GM23248 (cell line): ENCODE measurements around the gene LCP2. TPM values are rescaled to one million over a fixed set of nuclear protein-coding genes. Genes with fewer than 3 reads are reported as not detected.

Experiments used
- DNase-seq: peaks from one replicate; pipeline ENCODE4 v3.0.0-alpha.2; 2015
- H2AFZ ChIP-seq: fragments of 200-600 bp; sonication (generic); 2 replicates; pipeline ENCODE4 v1.6.1; 2016; ENCODE audit warnings: antibody characterized with exemption
- H3F3A ChIP-seq: fragments of 200-600 bp; sonication (generic); 2 replicates; pipeline ENCODE4 v1.6.1; 2016; ENCODE audit warnings: mild to moderate bottlenecking, antibody characterized with exemption, mixed run types; ENCODE audit not compliant: insufficient read depth
- H3K27ac ChIP-seq: fragments of 200-600 bp; sonication (generic); 2 replicates; pipeline ENCODE4 v1.5.1; 2016; ENCODE audit warnings: mild to moderate bottlenecking
- H3K27me3 ChIP-seq: fragments of 200-600 bp; sonication (generic); replicated peaks from 2 replicates; pipeline ENCODE4 v1.6.1; 2016; ENCODE audit warnings: mild to moderate bottlenecking; ENCODE audit not compliant: insufficient read depth
- H3K36me3 ChIP-seq: fragments of 200-600 bp; sonication (generic); 2 replicates; pipeline ENCODE4 v1.6.1; 2016; ENCODE audit warnings: low read depth, mild to moderate bottlenecking
- H3K4me1 ChIP-seq: fragments of 200-600 bp; sonication (generic); 2 replicates; pipeline ENCODE4 v1.6.1; 2016; ENCODE audit warnings: mild to moderate bottlenecking; ENCODE audit not compliant: insufficient read depth
- H3K4me2 ChIP-seq: fragments of 200-600 bp; sonication (generic); one replicate; pipeline ENCODE4 v1.6.1; 2016; ENCODE audit warnings: mild to moderate bottlenecking; ENCODE audit not compliant: unreplicated experiment
- H3K4me3 ChIP-seq: fragments of 200-600 bp; sonication (generic); 2 replicates; pipeline ENCODE4 v1.5.1; 2016; ENCODE audit warnings: mild to moderate bottlenecking
- H3K79me2 ChIP-seq: fragments of 200-600 bp; sonication (generic); 2 replicates; pipeline ENCODE4 v1.6.1; 2016; ENCODE audit warnings: mild to moderate bottlenecking; ENCODE audit not compliant: insufficient read depth
- H3K9ac ChIP-seq: fragments of 200-600 bp; sonication (generic); 2 replicates; pipeline ENCODE4 v1.6.1; 2016; ENCODE audit warnings: mild to moderate bottlenecking
- H3K9me2 ChIP-seq: fragments of 200-600 bp; sonication (generic); 2 replicates; pipeline ENCODE4 v1.6.1; 2016; ENCODE audit warnings: mixed run types, mild to moderate bottlenecking, moderate library complexity; ENCODE audit not compliant: insufficient read depth
- H3K9me3 ChIP-seq: fragments of 200-600 bp; sonication (generic); one replicate; pipeline ENCODE4 v1.6.1; 2017; ENCODE audit warnings: low read depth
- H4K20me1 ChIP-seq: fragments of 200-600 bp; sonication (generic); 2 replicates; pipeline ENCODE4 v1.6.0; 2016; ENCODE audit not compliant: insufficient read depth
- EZH2 ChIP-seq: fragments of 200-600 bp; sonication (generic); IDR thresholded peaks from 2 replicates; pipeline ENCODE4 v1.6.1; 2018; ENCODE audit warnings: antibody characterized with exemption, mild to moderate bottlenecking; ENCODE audit not compliant: insufficient read depth, poor library complexity, severe bottlenecking
- EZH2phosphoT487 ChIP-seq: fragments of 200-600 bp; sonication (generic); IDR thresholded peaks from 2 replicates; pipeline ENCODE4 v1.6.1; 2018; ENCODE audit warnings: antibody characterized with exemption, moderate library complexity, mild to moderate bottlenecking, low read depth; ENCODE audit not compliant: insufficient read depth
- WGBS, 2 experiments: methylation state at CpG; one replicate each; pipeline ENCODE4 v1.1.6; 2015 to 2017; ENCODE audit warnings: low lambda C conversion rate in 2 of 2, low coverage in 1 of 2; ENCODE audit errors: missing lambda C conversion rate in 2 of 2; 5-methylcytosine and 5-hydroxymethylcytosine counted together
- in situ Hi-C: fragments of 300-500 bp; cut with MboI; formaldehyde crosslinking; loops from 2 replicates; pipeline ENCODE4 v1.15.0; 2020
- polyA plus RNA-seq: library from polyadenylated mRNA; unstranded; fragments of >200 nt; fragmentation: Nextera tagmentation; extraction: Ambion mirVana; gene quantifications from 2 replicates; pipeline ENCODE4 v1.2.1, GENCODE V29; 2016
- total RNA-seq: library from RNA; depleted of rRNA; stranded (reverse); fragments of >200 nt; shearing (Covaris generic); gene quantifications from 2 replicates; pipeline ENCODE4 v1.2.3, GENCODE V29; 2014

Gene LCP2
- total and polyA plus RNA-seq, 2 experiments from 2014 or later, result not detected

DNA sequence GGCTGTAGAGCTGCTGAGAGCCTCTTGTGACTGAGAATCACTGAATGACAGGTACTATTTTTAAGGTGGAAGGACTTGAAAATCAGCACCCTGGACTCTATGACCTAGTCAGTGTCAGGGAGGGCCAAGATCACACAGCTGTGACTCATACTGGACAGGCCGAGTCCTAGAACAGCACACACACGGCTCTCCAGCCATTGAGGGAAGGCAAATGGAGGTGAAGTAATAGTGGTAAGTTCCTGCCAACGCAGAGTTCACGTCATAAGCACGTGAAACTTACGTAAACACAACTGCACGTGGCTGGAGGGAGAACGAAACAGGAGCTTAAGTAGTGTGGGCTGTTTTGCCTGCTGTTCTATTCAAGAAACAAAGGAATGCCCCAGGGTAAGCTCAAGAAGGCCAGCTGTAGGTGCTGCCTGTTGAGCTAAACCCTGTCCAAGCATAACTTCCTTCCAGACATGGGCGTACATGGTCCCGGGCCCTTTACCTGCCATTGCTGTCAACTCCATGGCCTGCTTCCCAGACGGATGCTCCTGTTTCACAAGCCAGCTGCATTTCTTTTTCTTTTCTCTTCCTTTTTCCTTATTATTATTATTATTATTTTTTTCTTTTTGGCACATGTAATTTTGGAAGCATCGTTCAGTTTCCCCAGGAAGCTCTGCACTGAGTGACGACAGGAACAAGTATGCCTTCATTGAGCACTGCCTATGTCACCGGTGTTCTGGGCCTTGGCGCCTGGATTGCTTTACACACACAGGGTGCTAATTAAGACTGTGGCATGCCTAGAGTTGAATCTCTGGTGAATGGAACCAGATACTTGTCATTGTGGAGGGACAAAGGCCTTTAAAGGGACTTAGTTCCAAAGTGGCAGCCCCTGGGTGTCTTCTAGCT lies 10.2 kb upstream of the LCP2 start:
- TF ChIP-seq EZH2phosphoT487 (no peak), EZH2 (no peak)
- H3K27me3 ChIP-seq, result peaks cover 11% of the 10 kb centered on the region; the same call in 1 of the 2 replicates
- H3K4me3 ChIP-seq, result no peak overlapping the region
- H3K36me3 ChIP-seq, result no peaks in the 10 kb centered on the region
- no peaks in the 10 kb centered on the region for H3K79me2 ChIP-seq
- no peaks in the 10 kb centered on the region for H3K9me2 ChIP-seq
- no peak overlapping the region for H3K9ac ChIP-seq
- no peaks in the 10 kb centered on the region for H4K20me1 ChIP-seq
- H2AFZ ChIP-seq, result no peak overlapping the region
- no peak overlapping the region for H3K27ac ChIP-seq
- H3K4me2 ChIP-seq, result no peak overlapping the region
- peaks cover 5% of the 10 kb centered on the region for H3K4me1 ChIP-seq
- H3F3A ChIP-seq, result 0 out of 2 replicates have a peak, but pooled peaks cover 4% of the 10 kb centered on the region
- in situ Hi-C loops, result no loop called here
- 61 to 64% methylated on average over 15 of the region's 15 CpGs for WGBS, 2 experiments
- H3K9me3 ChIP-seq, result no peaks in the 10 kb centered on the region
- peak; percentile 53 for DNase-seq

- Histone ChIP-seq H2AFZ (no peak overlapping the region), H3K9ac (no peak overlapping the region), H3K79me2 (no peaks in the 10 kb centered on the region), H3K27me3 (peaks cover 11% of the 10 kb centered on the region; the same call in 1 of the 2 replicates), H3K4me3 (no peak overlapping the region), H4K20me1 (no peaks in the 10 kb centered on the region), H3K4me1 (peaks cover 5% of the 10 kb centered on the region), H3K4me2 (no peak overlapping the region), H3K27ac (no peak overlapping the region), H3K9me2 (no peaks in the 10 kb centered on the region), H3F3A (0 out of 2 replicates have a peak, but pooled peaks cover 4% of the 10 kb centered on the region), H3K9me3 (no peaks in the 10 kb centered on the region), H3K36me3 (no peaks in the 10 kb centered on the region)
- no peak for TF ChIP-seq EZH2phosphoT487
- 35 to 40% methylated on average over 5 of the region's 5 CpGs for WGBS, 2 experiments
- peak; percentile 91 for DNase-seq
- in situ Hi-C loops, result no loop called here
Observed at GRCh38 chr5:170306381-170306831, 8.8 kb upstream of the LCP2 start.

DNA sequence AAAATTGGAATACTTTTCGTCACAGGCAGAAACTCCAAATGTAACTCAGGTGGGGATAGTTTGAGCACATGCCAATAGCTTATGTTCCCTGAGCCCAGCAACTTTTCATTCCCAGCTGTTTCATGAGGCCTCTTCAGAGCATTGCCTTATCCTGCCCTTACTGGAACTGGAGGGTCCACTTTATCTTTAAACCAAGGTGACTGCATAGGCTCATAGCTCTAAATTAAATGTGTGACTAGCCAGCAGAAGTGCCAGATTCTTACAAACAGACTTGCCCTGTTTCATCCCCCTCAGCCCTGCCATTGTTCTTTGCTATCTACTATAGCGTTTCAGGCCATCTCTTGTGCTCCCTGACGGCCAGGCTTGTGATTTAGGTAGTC lies 8.1 kb upstream of the LCP2 start:
- H3K9me3 ChIP-seq, result no peaks in the 10 kb centered on the region
- H3F3A ChIP-seq, result 0 out of 2 replicates have a peak, but pooled peaks cover 4% of the 10 kb centered on the region
- in situ Hi-C loops, result no loop called here
- H2AFZ ChIP-seq, result no peak overlapping the region
- DNase-seq, result no peak
- WGBS, 2 experiments, result 57 to 58% methylated on average over 3 of the region's 3 CpGs
- H3K79me2 ChIP-seq, result no peaks in the 10 kb centered on the region
- H3K27ac ChIP-seq, result no peak overlapping the region
- H3K9ac ChIP-seq, result no peak overlapping the region
- no peak overlapping the region for H3K4me3 ChIP-seq
- no peak for TF ChIP-seq EZH2
- TF ChIP-seq EZH2phosphoT487, result no peak
- H3K4me1 ChIP-seq, result peaks cover 5% of the 10 kb centered on the region
- H3K9me2 ChIP-seq, result no peaks in the 10 kb centered on the region
- no peaks in the 10 kb centered on the region for H3K36me3 ChIP-seq
- H3K27me3 ChIP-seq, result peaks cover 4% of the 10 kb centered on the region; the same call in 1 of the 2 replicates
- no peaks in the 10 kb centered on the region for H4K20me1 ChIP-seq
- no peak overlapping the region for H3K4me2 ChIP-seq

- H3K9me3 ChIP-seq, result no peaks in the 10 kb centered on the region
- H3K4me1 ChIP-seq, result peaks cover 5% of the 10 kb centered on the region
- H3K9ac ChIP-seq, result no peak overlapping the region
- 0 out of 2 replicates have a peak, but pooled peaks cover 4% of the 10 kb centered on the region for H3F3A ChIP-seq
- H2AFZ ChIP-seq, result no peak overlapping the region
- TF ChIP-seq EZH2phosphoT487 (no peak), EZH2 (no peak)
- WGBS, 2 experiments, result 83 to 87% methylated on average over 13 of the region's 13 CpGs
- DNase-seq, result no peak
- H3K4me3 ChIP-seq, result no peak overlapping the region
- no peaks in the 10 kb centered on the region for H3K9me2 ChIP-seq
- no peak overlapping the region for H3K27ac ChIP-seq
- H3K27me3 ChIP-seq, result no peaks in the 10 kb centered on the region; the same call in none of the 2 replicates
- no peak overlapping the region for H3K4me2 ChIP-seq
- no peaks in the 10 kb centered on the region for H3K79me2 ChIP-seq
- no peaks in the 10 kb centered on the region for H4K20me1 ChIP-seq
- H3K36me3 ChIP-seq, result no peaks in the 10 kb centered on the region
- in situ Hi-C loops, result no loop called here
Observed at GRCh38 chr5:170305016-170305645, 7.6 kb upstream of the LCP2 start.
